Neural progenitor cell (in vitro differentiated cells): ENCODE measurements around the gene OPN1MW3.

Experiments used
- CTCF ChIP-seq: fragments of 200-600 bp; sonication (generic); IDR thresholded peaks from 2 replicates; pipeline ENCODE4 v1.5.1; 2017; ENCODE audit warnings: antibody characterized with exemption, mild to moderate bottlenecking
- EZH2 ChIP-seq: fragments of 200-600 bp; sonication (generic); IDR thresholded peaks from 2 replicates; pipeline ENCODE4 v1.6.1; 2017; ENCODE audit warnings: antibody characterized with exemption, mild to moderate bottlenecking, moderate library complexity

GRCh38 chrX:154307202-154307601 is 49.8 kb downstream of the OPN1MW3 start:
- TF ChIP-seq CTCF (no peak), EZH2 (no peak)
